ENCODE measurements around the gene SLC4A1AP. TPM values are rescaled to one million over a fixed set of nuclear protein-coding genes. Genes with fewer than 3 reads are reported as not detected.

SLC4A1AP gene
- total and polyA plus RNA-seq, 5 donors: 19.4 to 21.8 (median 20.6) TPM

- DNase-seq (no peak), ATAC-seq (no peak)
- Histone ChIP-seq H3K9me3 (ENCODE audit: control insufficient read depth, low read length) (no peaks in the 10 kb centered on the region), H3K27me3 (ENCODE audit: control insufficient read depth, insufficient read depth) (no peaks in the 10 kb centered on the region), H3K27ac (ENCODE audit: low read length) (no peak overlapping the region), H3K4me3 (ENCODE audit: low read length) (no peak overlapping the region), H3K4me1 (ENCODE audit: control insufficient read depth, insufficient read depth, low read length) (peaks cover 11% of the 10 kb centered on the region)
- WGBS: 89% methylated on average over 1 of the region's 1 CpG
- intact Hi-C loops (cut with DNase I): loop anchor here in 1 of 4 donors (10.0 kb wide), 1 partner anchor 310 kb away; no protein-coding TSS in a partner anchor
Observed at GRCh38 chr2:27734305-27734704, 70.6 kb downstream of the SLC4A1AP start.

- Histone ChIP-seq H3K9me3 (ENCODE audit: control insufficient read depth, low read length) (no peaks in the 10 kb centered on the region), H3K4me3 (ENCODE audit: low read length) (peak overlapping the region; percentile 45), H3K27me3 (ENCODE audit: control insufficient read depth, insufficient read depth) (no peaks in the 10 kb centered on the region), H3K27ac (ENCODE audit: low read length) (peak overlapping the region; percentile 86), H3K4me1 (ENCODE audit: control insufficient read depth, insufficient read depth, low read length) (peaks cover 10% of the 10 kb centered on the region)
- 2% methylated on average over 51 of the region's 51 CpGs for WGBS
- peak; percentile 94 to 96 (median 95) for DNase-seq
- peak; percentile 94 to 95 for ATAC-seq
- intact Hi-C loops (cut with DNase I): loop anchor here in 1 of 4 donors (10.0 kb wide), 1 partner anchor 309 kb away; no protein-coding TSS in a partner anchor
Observed at GRCh38 chr2:27735263-27735904, 71.7 kb downstream of the SLC4A1AP start.

DNA sequence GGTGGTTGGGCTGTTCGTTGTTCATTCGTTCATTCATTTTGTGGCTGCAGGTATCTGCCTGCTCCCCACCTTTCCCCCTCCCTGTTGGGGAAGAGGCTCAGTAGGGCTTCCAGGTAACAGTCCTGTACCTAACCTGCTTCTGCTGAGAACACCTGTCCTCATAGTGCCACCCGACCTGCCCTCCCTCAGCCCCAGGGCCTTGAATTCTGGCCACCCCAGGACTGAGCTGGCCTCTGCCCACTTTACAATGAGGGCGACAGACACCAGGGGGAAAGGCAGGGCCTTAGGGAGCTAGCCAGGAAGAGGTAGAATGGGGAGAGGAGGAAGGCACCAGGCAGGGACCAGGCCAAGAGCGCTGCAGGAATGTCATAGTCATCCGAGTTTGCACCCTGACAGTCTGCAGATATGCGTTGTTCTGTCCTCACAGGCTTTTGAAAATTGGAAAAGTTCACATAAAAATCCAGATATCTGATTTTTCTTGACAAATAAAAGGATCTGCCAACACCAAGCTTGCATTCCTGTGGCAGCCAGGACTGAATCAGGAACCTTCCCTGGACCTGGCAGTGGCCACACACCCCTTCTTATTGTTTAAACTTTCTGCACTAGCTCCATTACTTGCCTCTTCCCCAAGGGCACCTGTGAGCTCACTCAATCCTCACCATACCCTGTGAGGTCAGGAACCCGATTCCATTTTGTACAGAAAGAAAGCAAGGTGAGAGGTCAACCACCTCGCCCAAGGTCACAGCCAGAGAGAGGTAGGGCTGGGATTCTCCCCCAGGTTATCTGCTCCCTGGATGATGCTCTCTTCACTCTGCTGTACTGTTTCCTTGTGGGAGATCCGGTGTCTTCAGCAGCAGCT lies 72.6 kb downstream of the SLC4A1AP start:
- WGBS: 91% methylated on average over 10 of the region's 10 CpGs
- Histone ChIP-seq H3K27me3 (ENCODE audit: control insufficient read depth, insufficient read depth) (no peaks in the 10 kb centered on the region), H3K4me1 (ENCODE audit: control insufficient read depth, insufficient read depth, low read length) (peaks cover 10% of the 10 kb centered on the region), H3K4me3 (ENCODE audit: low read length) (no peak overlapping the region), H3K27ac (ENCODE audit: low read length) (peak overlapping the region; percentile 83), H3K9me3 (ENCODE audit: control insufficient read depth, low read length) (no peaks in the 10 kb centered on the region)
- DNase-seq: peak in 1 of 3 donors; percentile 38
- intact Hi-C loops (cut with DNase I): loop anchor here in 1 of 4 donors (10.0 kb wide), 1 partner anchor 309 kb away; no protein-coding TSS in a partner anchor
- peak in 1 of 2 donors; percentile 1 for ATAC-seq

- Histone ChIP-seq H3K4me3 (ENCODE audit: low read length) (no peak overlapping the region), H3K27ac (ENCODE audit: low read length) (no peak overlapping the region), H3K4me1 (ENCODE audit: control insufficient read depth, insufficient read depth, low read length) (peaks cover 10% of the 10 kb centered on the region), H3K27me3 (ENCODE audit: control insufficient read depth, insufficient read depth) (no peaks in the 10 kb centered on the region), H3K9me3 (ENCODE audit: control insufficient read depth, low read length) (no peaks in the 10 kb centered on the region)
- DNase-seq (peak in 1 of 3 donors; percentile 43), ATAC-seq (no peak)
- 94% methylated on average over 6 of the region's 6 CpGs for WGBS
- intact Hi-C loops (cut with DNase I): loop anchor here in 1 of 4 donors (10.0 kb wide), 1 partner anchor 308 kb away; no protein-coding TSS in a partner anchor
Observed at GRCh38 chr2:27736890-27737204, 73.2 kb downstream of the SLC4A1AP start.

- no peaks in the 10 kb centered on the region for H3K27me3 ChIP-seq (ENCODE audit: control insufficient read depth, insufficient read depth)
- peak; percentile 53 to 80 for ATAC-seq
- H3K4me1 ChIP-seq (ENCODE audit: control insufficient read depth, insufficient read depth, low read length): peaks cover 10% of the 10 kb centered on the region
- peak; percentile 66 to 78 (median 68) for DNase-seq
- H3K27ac ChIP-seq (ENCODE audit: low read length): peak overlapping the region; percentile 74
- no peak overlapping the region for H3K4me3 ChIP-seq (ENCODE audit: low read length)
- intact Hi-C loops (cut with DNase I): loop anchor here in 1 of 4 donors (10.0 kb wide), 1 partner anchor 307 kb away; no protein-coding TSS in a partner anchor
- WGBS: 56% methylated on average over 7 of the region's 7 CpGs
- no peaks in the 10 kb centered on the region for H3K9me3 ChIP-seq (ENCODE audit: control insufficient read depth, low read length)
Observed at GRCh38 chr2:27737676-27738348, 74.1 kb downstream of the SLC4A1AP start.

DNA sequence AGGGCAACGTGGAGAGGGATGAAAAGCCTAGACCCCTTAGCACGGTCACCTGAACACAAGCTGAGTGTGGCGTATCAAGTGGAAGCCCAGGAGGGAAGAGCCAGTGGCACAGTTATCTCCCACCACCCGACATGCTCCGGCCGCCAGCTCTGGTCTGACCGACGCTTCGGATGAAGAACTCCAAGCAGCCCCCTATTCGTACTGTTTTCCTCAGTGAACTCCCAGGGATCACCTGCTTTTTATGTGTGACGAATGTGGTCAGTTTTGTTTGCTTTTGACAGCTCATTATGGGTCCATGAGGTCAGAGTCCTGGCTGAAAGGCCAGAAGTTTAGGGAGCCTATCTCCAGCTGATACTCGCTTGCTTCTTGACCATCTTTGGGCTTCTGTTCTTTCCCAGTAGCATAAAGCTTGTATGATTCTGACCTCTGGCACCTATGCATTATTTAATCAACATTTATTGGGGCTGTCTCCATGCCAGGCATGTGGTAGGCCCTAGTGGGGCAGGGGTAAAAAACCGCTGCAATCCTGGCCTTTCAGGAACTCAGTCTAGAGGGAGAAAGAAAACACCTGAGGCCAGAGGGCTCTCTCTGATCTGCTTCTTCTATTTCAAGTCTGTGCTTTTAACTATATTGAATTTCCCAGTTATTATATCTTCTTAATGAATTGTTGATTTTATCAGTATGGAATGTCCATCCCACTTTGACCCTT lies 74.8 kb downstream of the SLC4A1AP start:
- ATAC-seq: no peak
- H3K27ac ChIP-seq (ENCODE audit: low read length): peak overlapping the region; percentile 74
- intact Hi-C loops (cut with DNase I): loop anchor here in 1 of 4 donors (10.0 kb wide), 1 partner anchor 306 kb away; no protein-coding TSS in a partner anchor
- peaks cover 10% of the 10 kb centered on the region for H3K4me1 ChIP-seq (ENCODE audit: control insufficient read depth, insufficient read depth, low read length)
- no peaks in the 10 kb centered on the region for H3K27me3 ChIP-seq (ENCODE audit: control insufficient read depth, insufficient read depth)
- DNase-seq: no peak
- H3K4me3 ChIP-seq (ENCODE audit: low read length): no peak overlapping the region
- no peaks in the 10 kb centered on the region for H3K9me3 ChIP-seq (ENCODE audit: control insufficient read depth, low read length)
- 90% methylated on average over 13 of the region's 13 CpGs for WGBS

DNA sequence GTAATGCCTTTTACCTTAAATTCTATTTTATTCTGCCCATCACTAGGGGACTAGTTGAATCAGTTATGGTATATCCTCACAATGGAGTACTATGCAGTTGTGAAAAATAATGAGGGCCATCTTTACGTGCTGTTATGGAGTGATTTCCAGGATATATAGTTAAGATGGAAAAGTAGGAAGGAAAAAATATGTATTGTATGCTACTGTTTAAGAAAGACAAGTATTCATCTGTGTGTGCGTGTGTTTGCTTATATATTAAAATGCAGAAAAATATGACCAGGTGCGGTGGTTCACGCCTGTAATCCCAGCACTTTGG lies 75.3 kb downstream of the SLC4A1AP start:
- Histone ChIP-seq H3K4me1 (ENCODE audit: control insufficient read depth, insufficient read depth, low read length) (peaks cover 10% of the 10 kb centered on the region), H3K27ac (ENCODE audit: low read length) (no peak overlapping the region), H3K4me3 (ENCODE audit: low read length) (no peak overlapping the region), H3K9me3 (ENCODE audit: control insufficient read depth, low read length) (no peaks in the 10 kb centered on the region), H3K27me3 (ENCODE audit: control insufficient read depth, insufficient read depth) (no peaks in the 10 kb centered on the region)
- 98% methylated on average over 4 of the region's 4 CpGs for WGBS
- intact Hi-C loops (cut with DNase I): loop anchor here in 1 of 4 donors (10.0 kb wide), 1 partner anchor 306 kb away; no protein-coding TSS in a partner anchor
- ATAC-seq: no peak
- DNase-seq: no peak

DNA sequence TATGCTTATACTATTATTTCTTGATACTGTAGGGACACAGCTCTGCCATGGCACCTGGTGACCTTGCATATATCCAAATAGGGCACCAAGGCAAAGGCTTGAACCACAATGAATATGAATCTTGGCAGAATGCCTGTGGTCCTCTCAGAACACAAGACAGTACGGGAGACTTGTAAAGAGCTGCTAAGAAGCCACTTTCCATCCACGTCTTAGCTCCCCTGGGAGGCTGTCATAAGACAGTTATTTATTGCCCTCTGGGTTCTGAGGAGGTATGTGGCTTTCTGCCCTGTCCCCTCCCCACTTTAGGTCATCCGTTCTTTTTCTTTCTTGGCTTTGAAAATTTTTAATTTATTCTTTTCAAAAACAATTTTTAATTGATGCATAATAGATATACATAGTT lies 78.0 kb downstream of the SLC4A1AP start:
- Histone ChIP-seq H3K27me3 (ENCODE audit: control insufficient read depth, insufficient read depth) (no peaks in the 10 kb centered on the region), H3K4me1 (ENCODE audit: control insufficient read depth, insufficient read depth, low read length) (peaks cover 5% of the 10 kb centered on the region), H3K27ac (ENCODE audit: low read length) (no peak overlapping the region), H3K9me3 (ENCODE audit: control insufficient read depth, low read length) (no peaks in the 10 kb centered on the region), H3K4me3 (ENCODE audit: low read length) (no peak overlapping the region)
- intact Hi-C loops (cut with DNase I): no loop called here
- no peak for DNase-seq
- 53% methylated on average over 3 of the region's 3 CpGs for WGBS
- no peak for ATAC-seq

- DNase-seq: no peak
- Histone ChIP-seq H3K27me3 (ENCODE audit: control insufficient read depth, insufficient read depth) (no peaks in the 10 kb centered on the region), H3K9me3 (ENCODE audit: control insufficient read depth, low read length) (no peaks in the 10 kb centered on the region), H3K4me3 (ENCODE audit: low read length) (no peak overlapping the region), H3K4me1 (ENCODE audit: control insufficient read depth, insufficient read depth, low read length) (peaks cover 5% of the 10 kb centered on the region), H3K27ac (ENCODE audit: low read length) (no peak overlapping the region)
- intact Hi-C loops (cut with DNase I): no loop called here
- no peak for ATAC-seq
- 96% methylated on average over 9 of the region's 9 CpGs for WGBS
Observed at GRCh38 chr2:27742571-27742970, 78.9 kb downstream of the SLC4A1AP start.

Data from right cardiac atrium (tissue), 5 donors.